H1 (cell line): ENCODE data around the gene SPEF1. TPM values are rescaled to one million over a fixed set of nuclear protein-coding genes. Genes with fewer than 3 reads are reported as not detected.
A peak's percentile ranks its signal among the peaks of the same experiment; 100 is the strongest.

ENCODE experiments used
- ASH2L ChIP-seq: fragments of 200-600, 300-600 bp; sonication (generic); IDR thresholded peaks from one replicate; pipeline ENCODE4 v1.7.1; 2017; ENCODE audit warnings: low read length
- ATF2 ChIP-seq: IDR thresholded peaks from 2 replicates; pipeline ENCODE4 v1.6.1; 2012; ENCODE audit warnings: low read length, inconsistent platforms
- CBX5 ChIP-seq: fragments of 300-800, 300-1000 bp; sonication (generic); IDR thresholded peaks from 2 replicates; pipeline ENCODE4 v1.7.1; 2016; ENCODE audit warnings: antibody characterized with exemption, low read length, low read depth
- CEBPB ChIP-seq: IDR thresholded peaks from 2 replicates; pipeline ENCODE4 v1.6.1; 2012; ENCODE audit warnings: low read depth, low read length
- CHD2 ChIP-seq: IDR thresholded peaks from 2 replicates; pipeline ENCODE4 v1.6.1; 2012; ENCODE audit warnings: low read length, improper control_type of control experiment
- GABPA ChIP-seq: IDR thresholded peaks from 2 replicates; pipeline ENCODE4 v1.6.1; 2011; ENCODE audit warnings: mild to moderate bottlenecking, low read length, moderate library complexity, borderline replicate concordance; ENCODE audit not compliant: insufficient read depth
- GTF2F1 ChIP-seq: IDR thresholded peaks from 2 replicates; pipeline ENCODE4 v1.6.1; 2012; ENCODE audit warnings: low read depth, low read length, improper control_type of control experiment, borderline replicate concordance
- KDM1A ChIP-seq: fragments of 200-600, 300-600 bp; sonication (generic); IDR thresholded peaks from 2 replicates; pipeline ENCODE4 v1.7.1; 2016; ENCODE audit warnings: mild to moderate bottlenecking, low read length, borderline replicate concordance
- KDM4A ChIP-seq: IDR thresholded peaks from one replicate; pipeline ENCODE4 v1.7.1; 2012; ENCODE audit warnings: low read depth, mild to moderate bottlenecking, moderate library complexity, low read length, inconsistent platforms; ENCODE audit not compliant: severe bottlenecking
- POLR2A ChIP-seq, 2 experiments: IDR thresholded peaks; 1 replicate in 1 of 2; 2 replicates in 1 of 2; pipeline ENCODE4 v1.6.1; 2011; ENCODE audit warnings: low read depth in 2 of 2, low read length in 2 of 2, mild to moderate bottlenecking in 2 of 2; ENCODE audit errors: control extremely low read depth in 1 of 2
- RAD21 ChIP-seq, 2 experiments: IDR thresholded peaks in 1 of 2; conservative IDR thresholded peaks in 1 of 2; 2 replicates each; pipeline ENCODE4 v1.6.1; 2011; ENCODE audit warnings: low read depth in 2 of 2, low read length in 2 of 2, improper control_type of control experiment in 1 of 2, inconsistent platforms in 1 of 2, mild to moderate bottlenecking in 1 of 2, moderate library complexity in 1 of 2
- RBBP5 ChIP-seq: IDR thresholded peaks from 2 replicates; pipeline ENCODE4 v1.7.1; 2012; ENCODE audit warnings: low read depth, mild to moderate bottlenecking, inconsistent platforms, low read length, moderate library complexity, borderline replicate concordance
- SIN3A ChIP-seq, 2 experiments: IDR thresholded peaks in 1 of 2; conservative IDR thresholded peaks in 1 of 2; 2 replicates each; pipeline ENCODE4 v1.6.1; 2011 to 2012; ENCODE audit warnings: low read length in 2 of 2, improper control_type of control experiment in 1 of 2, low read depth in 1 of 2, mild to moderate bottlenecking in 1 of 2
- SP4 ChIP-seq: IDR thresholded peaks from 2 replicates; pipeline ENCODE4 v1.6.1; 2012; ENCODE audit warnings: low read length, inconsistent platforms
- TAF1 ChIP-seq: IDR thresholded peaks from 2 replicates; pipeline ENCODE4 v1.6.1; 2011; ENCODE audit warnings: mild to moderate bottlenecking, low read depth, low read length
- TAF7 ChIP-seq: optimal IDR thresholded peaks from 2 replicates; pipeline ENCODE3; 2011; ENCODE audit warnings: low read depth, mild to moderate bottlenecking, inconsistent platforms, low read length, moderate library complexity, borderline replicate concordance
- TBP ChIP-seq: IDR thresholded peaks from 2 replicates; pipeline ENCODE4 v1.6.1; 2011; ENCODE audit warnings: low read depth, low read length, improper control_type of control experiment
- TCF12 ChIP-seq: IDR thresholded peaks from 2 replicates; pipeline ENCODE4 v1.6.1; 2011; ENCODE audit warnings: low read depth, mild to moderate bottlenecking, low read length
- polyA plus RNA-seq, 7 experiments: library from polyadenylated mRNA; depleted of rRNA in 3 of 7; stranded (reverse) in 5 of 7; unstranded in 2 of 7; fragments of >200 nt in 5 of 7; fragments of 200-250 nt in 2 of 7; gene quantifications; 1 replicate in 5 of 7; 2 replicates in 1 of 7; 4 replicates in 1 of 7; pipeline versions ENCODE4 v1.2.1 to v1.2.3, GENCODE V29; 2011 to 2013; ENCODE audit warnings: missing spikeins in 2 of 7, mixed read lengths in 2 of 7
- total RNA-seq: library from RNA; stranded (reverse); fragmentation: NEBNext Ultra II Directional; extraction: Animal tissue kit (Norgen Biotek cat#: 25700); gene quantifications from 2 replicates; pipeline ENCODE4 v1.2.1, GENCODE V29; 2021
- TF ChIP-seq, protein P1 (sequence below): IDR thresholded peaks from 2 replicates; pipeline ENCODE4 v1.6.1; 2012; ENCODE audit warnings: inconsistent platforms
- TF ChIP-seq, protein P2 (sequence below): IDR thresholded peaks from 2 replicates; pipeline ENCODE4 v1.6.1; 2011; ENCODE audit warnings: low read depth, mild to moderate bottlenecking, low read length; ENCODE audit not compliant: insufficient read depth

The SPEF1 gene
- total and polyA plus RNA-seq, 2 of the 8 experiments (the other 6 are each of a cell fraction or from before 2014, with no cell fraction given): 0.51 to 0.71 TPM

GRCh38 chr20:3749689-3750531 lies 31.3 kb downstream of the SPEF1 start (continued):
- peak; percentile 66; the same call in 1 of the 2 replicates for TF ChIP-seq ATF2
- no peak for TF ChIP-seq CBX5
- peak; percentile 49 for TF ChIP-seq TAF7
- TF ChIP-seq RAD21 (IDR thresholded peaks at IDR 0.05 in 1 of 2, conservative IDR thresholded peaks at IDR 0.05 in 1 of 2; ENCODE audit: low read depth in 2 of 2, low read length in 2 of 2): peak; percentile 54 to 72; a peak in 3 of 4 replicates
- peak; percentile 52; the same call in 1 of the 2 replicates for TF ChIP-seq TBP
- TF ChIP-seq KDM1A: no peak
- peak; percentile 30; the same call in 1 of the 2 replicates for TF ChIP-seq RBBP5
- TF ChIP-seq CHD2: no peak
- TF ChIP-seq TAF1: peak; percentile 63
- TF ChIP-seq GTF2F1: no peak
- TF ChIP-seq, protein P1, sequence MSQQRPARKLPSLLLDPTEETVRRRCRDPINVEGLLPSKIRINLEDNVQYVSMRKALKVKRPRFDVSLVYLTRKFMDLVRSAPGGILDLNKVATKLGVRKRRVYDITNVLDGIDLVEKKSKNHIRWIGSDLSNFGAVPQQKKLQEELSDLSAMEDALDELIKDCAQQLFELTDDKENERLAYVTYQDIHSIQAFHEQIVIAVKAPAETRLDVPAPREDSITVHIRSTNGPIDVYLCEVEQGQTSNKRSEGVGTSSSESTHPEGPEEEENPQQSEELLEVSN: peak; percentile 63; the same call in 1 of the 2 replicates
- peak; percentile 68; the same call in 1 of the 2 replicates for TF ChIP-seq SP4
- TF ChIP-seq ASH2L: peak; percentile 31
- peak in 1 of 2 experiments; percentile 17; a peak in 1 of 3 replicates for TF ChIP-seq POLR2A (IDR thresholded peaks at IDR 0.05; ENCODE audit: control extremely low read depth in 1 of 2, low read depth in 2 of 2, low read length in 2 of 2)
- peak; percentile 86 for TF ChIP-seq KDM4A
- no peak for TF ChIP-seq CEBPB
- TF ChIP-seq SIN3A (conservative IDR thresholded peaks at IDR 0.05 in 1 of 2, IDR thresholded peaks at IDR 0.05 in 1 of 2; ENCODE audit: low read depth in 1 of 2, low read length in 2 of 2): 0 out of 4 replicates have a peak, but pooled peaks of 1 of the 2 experiments have one; percentile 63
- no peak for TF ChIP-seq GABPA
- 0 out of 2 replicates have a peak, but pooled peaks have one; percentile 2 for TF ChIP-seq TCF12
- TF ChIP-seq, protein P2, sequence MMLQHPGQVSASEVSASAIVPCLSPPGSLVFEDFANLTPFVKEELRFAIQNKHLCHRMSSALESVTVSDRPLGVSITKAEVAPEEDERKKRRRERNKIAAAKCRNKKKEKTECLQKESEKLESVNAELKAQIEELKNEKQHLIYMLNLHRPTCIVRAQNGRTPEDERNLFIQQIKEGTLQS: no peak
